ENCODE results near the gene RNF112.

The RNF112 gene

DNA sequence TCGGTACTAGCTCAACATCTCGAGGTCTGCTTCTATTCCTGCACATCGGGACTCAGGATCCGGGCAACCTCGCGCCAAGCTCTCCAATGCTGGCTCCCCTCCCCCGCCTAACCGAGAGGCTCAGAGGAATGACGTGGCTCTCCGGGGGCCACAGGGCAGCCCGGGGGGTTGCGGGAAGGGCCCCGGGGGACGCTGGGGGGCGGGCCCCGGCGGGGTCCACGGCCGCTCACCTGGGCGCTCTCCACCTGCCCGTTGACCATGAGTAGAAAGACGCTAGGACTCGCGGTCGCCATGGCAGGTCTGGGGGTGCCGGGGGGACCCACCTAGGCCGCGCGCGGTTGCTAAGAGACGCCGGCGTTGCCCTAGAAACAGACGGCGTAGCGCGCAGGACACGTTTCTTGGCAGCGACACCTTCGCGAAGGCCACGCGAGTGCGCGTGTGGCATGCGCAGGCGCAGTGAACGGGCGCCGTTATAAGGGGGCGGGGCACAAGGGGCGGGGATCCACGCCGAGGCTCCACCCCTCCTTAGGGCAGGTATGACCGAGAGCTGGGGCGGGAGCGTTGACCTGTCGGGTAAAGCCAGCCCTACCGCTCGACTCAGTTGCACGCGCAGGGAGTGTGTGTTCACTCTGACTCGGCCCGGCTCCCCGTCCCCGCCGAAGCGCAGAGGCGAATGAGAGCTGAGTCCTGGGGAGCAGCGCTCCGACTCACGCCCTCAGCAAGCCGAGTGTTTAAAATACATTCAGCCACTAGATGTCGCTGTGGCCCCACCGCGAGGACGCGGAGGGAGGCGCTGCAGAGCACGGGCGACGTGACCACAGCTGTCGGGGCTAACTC lies 48.5 kb upstream of the RNF112 start, which contains the start of gene B9D1:
Gene B9D1, minus strand, starts transcription at position 447 of the 837 bp plus-strand sequence. Its CDS starts 154 bp downstream, at position 293.
- H3K27ac ChIP-seq (ENCODE audit: extremely low read depth, low read depth, low read length), result peak within 1 kb of the TSS; percentile 47
- TF ChIP-seq ZNF184 (tag by site-specific recombination; IDR thresholded peaks at IDR 0.05), result no peak
- no peak for TF ChIP-seq ZSCAN16 (tag by site-specific recombination; IDR thresholded peaks at IDR 0.05)
- no peak for TF ChIP-seq SETDB1 (IDR thresholded peaks at IDR 0.05; ENCODE audit: insufficient read length, low read length)
- no peak for TF ChIP-seq ZXDB (tag by site-specific recombination; IDR thresholded peaks at IDR 0.05)
- peak; percentile 81 for TF ChIP-seq ZBTB17 (tag by site-specific recombination; IDR thresholded peaks at IDR 0.05)
- TF ChIP-seq ZBTB7A (tag by site-specific recombination; IDR thresholded peaks at IDR 0.05; ENCODE audit: low read depth), result peak; percentile 69; the same call in 1 of the 2 replicates
- TF ChIP-seq BCL11B (tag by site-specific recombination; IDR thresholded peaks at IDR 0.05; ENCODE audit: low read depth), result no peak
- no peak for TF ChIP-seq ZNF239 (tag by site-specific recombination; IDR thresholded peaks at IDR 0.05)
- TF ChIP-seq ZNF174 (tag by site-specific recombination; IDR thresholded peaks at IDR 0.05), result no peak
- no peak for TF ChIP-seq ZSCAN23 (tag by site-specific recombination; IDR thresholded peaks at IDR 0.05)
- no peak for TF ChIP-seq ZNF785 (tag by site-specific recombination; IDR thresholded peaks at IDR 0.05)
- TF ChIP-seq ZNF501 (tag by site-specific recombination; IDR thresholded peaks at IDR 0.05), result peak; percentile 81; the same call in 1 of the 2 replicates
- 0 out of 2 replicates have a peak, but pooled peaks have one; percentile 1 for TF ChIP-seq ZNF133 (tag by site-specific recombination; IDR thresholded peaks at IDR 0.05)
- no peak for TF ChIP-seq ZNF529 (tag by site-specific recombination; IDR thresholded peaks at IDR 0.05; ENCODE audit: insufficient replicate concordance)
- peak; percentile 42; the same call in 1 of the 2 replicates for TF ChIP-seq MZF1 (tag by site-specific recombination; IDR thresholded peaks at IDR 0.05; ENCODE audit: borderline replicate concordance)
- no peak for TF ChIP-seq REPIN1 (tag by site-specific recombination; IDR thresholded peaks at IDR 0.05; ENCODE audit: low read depth)
- TF ChIP-seq ZNF677 (tag by site-specific recombination; IDR thresholded peaks at IDR 0.05), result no peak
- TF ChIP-seq PATZ1 (tag by site-specific recombination; IDR thresholded peaks at IDR 0.05), result peak; percentile 99
- TF ChIP-seq, protein P1, sequence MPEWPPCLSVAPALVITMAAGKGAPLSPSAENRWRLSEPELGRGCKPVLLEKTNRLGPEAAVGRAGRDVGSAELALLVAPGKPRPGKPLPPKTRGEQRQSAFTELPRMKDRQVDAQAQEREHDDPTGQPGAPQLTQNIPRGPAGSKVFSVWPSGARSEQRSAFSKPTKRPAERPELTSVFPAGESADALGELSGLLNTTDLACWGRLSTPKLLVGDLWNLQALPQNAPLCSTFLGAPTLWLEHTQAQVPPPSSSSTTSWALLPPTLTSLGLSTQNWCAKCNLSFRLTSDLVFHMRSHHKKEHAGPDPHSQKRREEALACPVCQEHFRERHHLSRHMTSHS (tag by site-specific recombination; IDR thresholded peaks at IDR 0.05), result no peak
- TF ChIP-seq ZNF473 (tag by site-specific recombination; IDR thresholded peaks at IDR 0.05), result no peak
- peak; percentile 35; the same call in 1 of the 2 replicates for TF ChIP-seq TRIM28 (IDR thresholded peaks at IDR 0.05; ENCODE audit: borderline replicate concordance, low read length)
- no peak for TF ChIP-seq ZNF513 (tag by site-specific recombination; IDR thresholded peaks at IDR 0.05)
- no peak for TF ChIP-seq ZNF140 (tag by site-specific recombination; IDR thresholded peaks at IDR 0.05)
- peak; percentile 76; the same call in 1 of the 2 replicates for TF ChIP-seq ZBTB20 (tag by site-specific recombination; IDR thresholded peaks at IDR 0.05)
- no peak for TF ChIP-seq ZNF311 (tag by site-specific recombination; IDR thresholded peaks at IDR 0.05; ENCODE audit: borderline replicate concordance)
- no peak for TF ChIP-seq ZFP3 (tag by site-specific recombination; IDR thresholded peaks at IDR 0.05; ENCODE audit: low read depth)
- TF ChIP-seq ZFP37 (tag by site-specific recombination; IDR thresholded peaks at IDR 0.05), result peak; percentile 44; the same call in 1 of the 2 replicates
- no peak for TF ChIP-seq ZNF510 (tag by site-specific recombination; IDR thresholded peaks at IDR 0.05; ENCODE audit: insufficient replicate concordance)
- no peak for TF ChIP-seq ZNF571 (tag by site-specific recombination; IDR thresholded peaks at IDR 0.05)
- peak; percentile 93 for TF ChIP-seq SP3 (tag by site-specific recombination; IDR thresholded peaks at IDR 0.05)
- TF ChIP-seq, protein P2, sequence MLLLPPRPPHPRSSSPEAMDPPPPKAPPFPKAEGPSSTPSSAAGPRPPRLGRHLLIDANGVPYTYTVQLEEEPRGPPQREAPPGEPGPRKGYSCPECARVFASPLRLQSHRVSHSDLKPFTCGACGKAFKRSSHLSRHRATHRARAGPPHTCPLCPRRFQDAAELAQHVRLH (tag by site-specific recombination; IDR thresholded peaks at IDR 0.05), result no peak
- TF ChIP-seq ZNF341 (tag by site-specific recombination; IDR thresholded peaks at IDR 0.05; ENCODE audit: low read depth), result peak; percentile 97
- TF ChIP-seq PBX3 (CRISPR knock-in tag; IDR thresholded peaks at IDR 0.05), result 0 out of 2 replicates have a peak, but pooled peaks have one; percentile 43

More for the DNA sequence above, 48.5 kb upstream of the RNF112 start, which contains the start of gene B9D1:
- peaks cover 0 to 27% of the 10 kb centered on the region in 2 experiments; a peak in 1 of 3 replicates for H3K36me3 ChIP-seq (ENCODE audit: control insufficient read depth in 2 of 2, insufficient read depth in 1 of 2, low read length in 2 of 2)
- H3K4me3 ChIP-seq (ENCODE audit: low read depth, low read length), result peak within 1 kb of the TSS; percentile 81
- ChIA-PET CTCF (interaction anchor here (0.6 to 5.6 kb wide), 65 partner anchors 9 to 876 kb away, joined by 3 to 156 read pairs (median 4); partner anchors contain the start of genes ALDH3A2, MAPK7, MFAP4 and SLC47A1), POLR2A (interaction anchor here (0.6 to 1.9 kb wide), 11 partner anchors 8 to 402 kb away, joined by 3 to 48 read pairs (median 5); partner anchors contain the start of genes MAPK7 and MFAP4)
- H3K9me3 ChIP-seq (ENCODE audit: control insufficient read depth, insufficient read depth, low read depth, low read length), result no peaks in the 10 kb centered on the region
- peaks cover 5% of the 10 kb centered on the region for H3K4me1 ChIP-seq (ENCODE audit: control insufficient read depth, insufficient read depth, low read length)

Data from HEK293 (cell line).